TTC549 (cell line): ENCODE results near the gene RASA3.
"Not testable (repeated sequence)": the region's sequence is repeated elsewhere in the genome, so short reads cannot be mapped to it uniquely, and the experiment has no call there.

Experiments
- FAIRE-seq: peaks from 2 replicates; lab custom pipeline; 2012; peaks lifted over from hg19 to GRCh38; lab: Jason Lieb, UNC

Gene RASA3

GRCh38 chr13:114126086-114126485 is 6.3 kb downstream of the RASA3 start:
- FAIRE-seq = not testable (repeated sequence)

- no peak for FAIRE-seq
These were observed 6.8 kb downstream of the RASA3 start for GRCh38 chr13:114125589-114125988.

GRCh38 chr13:114124921-114125320 is 7.5 kb downstream of the RASA3 start:
- no peak for FAIRE-seq

- no peak for FAIRE-seq
These were observed 8.0 kb downstream of the RASA3 start for GRCh38 chr13:114124431-114124830.

- FAIRE-seq = no peak
These were observed 8.5 kb downstream of the RASA3 start for GRCh38 chr13:114123876-114124275.

GRCh38 chr13:114123448-114123847 is 9.0 kb downstream of the RASA3 start:
- FAIRE-seq = no peak

- FAIRE-seq = no peak
These were observed 9.7 kb downstream of the RASA3 start for GRCh38 chr13:114122591-114123211.

- FAIRE-seq = no peak
These were observed 10.3 kb downstream of the RASA3 start for GRCh38 chr13:114122127-114122511.

- FAIRE-seq = no peak
These were observed 10.8 kb downstream of the RASA3 start for GRCh38 chr13:114121496-114122126.

GRCh38 chr13:114121031-114121430 is 11.4 kb downstream of the RASA3 start:
- no peak for FAIRE-seq

- no peak for FAIRE-seq
These were observed 11.8 kb downstream of the RASA3 start for GRCh38 chr13:114120591-114121011.

GRCh38 chr13:114119196-114119595 is 13.2 kb downstream of the RASA3 start:
- no peak for FAIRE-seq

- no peak for FAIRE-seq
These were observed 13.8 kb downstream of the RASA3 start for GRCh38 chr13:114118511-114119123.

- FAIRE-seq = no peak
These were observed 14.3 kb downstream of the RASA3 start for GRCh38 chr13:114118086-114118485.

- FAIRE-seq = not testable (repeated sequence)
These were observed 15.0 kb downstream of the RASA3 start for GRCh38 chr13:114117341-114117874.

- no peak for FAIRE-seq
These were observed 15.7 kb downstream of the RASA3 start for GRCh38 chr13:114116734-114117133.

GRCh38 chr13:114115796-114116195 is 16.6 kb downstream of the RASA3 start:
- FAIRE-seq = no peak

GRCh38 chr13:114115191-114115671 is 17.2 kb downstream of the RASA3 start:
- FAIRE-seq = no peak

- not testable (repeated sequence) for FAIRE-seq
These were observed 17.8 kb downstream of the RASA3 start for GRCh38 chr13:114114666-114115065.

GRCh38 chr13:114114006-114114640 is 18.3 kb downstream of the RASA3 start:
- no peak for FAIRE-seq

GRCh38 chr13:114113395-114113794 is 19.0 kb downstream of the RASA3 start:
- not testable (repeated sequence) for FAIRE-seq

GRCh38 chr13:114112826-114113322 is 19.5 kb downstream of the RASA3 start:
- no peak for FAIRE-seq
